ENCODE results near the gene RASGRF2.

- TF ChIP-seq CTCF (IDR thresholded peaks at IDR 0.05; ENCODE audit: insufficient read depth, low read length) (no peak), POLR2AphosphoS5 (IDR thresholded peaks at IDR 0.05; ENCODE audit: low read depth) (no peak), REST (IDR thresholded peaks at IDR 0.05; ENCODE audit: insufficient replicate concordance, low read depth) (no peak), GABPA (IDR thresholded peaks at IDR 0.05; ENCODE audit: low read depth) (no peak), SPI1 (IDR thresholded peaks at IDR 0.05; ENCODE audit: borderline replicate concordance, low read depth) (no peak)
Measured at GRCh38 chr5:81080809-81081460, 120.8 kb downstream of the RASGRF2 start.
